Measurements from ENCODE around the gene FSTL4.
A peak's percentile ranks its signal among the peaks of the same experiment; 100 is the strongest.

The FSTL4 gene

DNA sequence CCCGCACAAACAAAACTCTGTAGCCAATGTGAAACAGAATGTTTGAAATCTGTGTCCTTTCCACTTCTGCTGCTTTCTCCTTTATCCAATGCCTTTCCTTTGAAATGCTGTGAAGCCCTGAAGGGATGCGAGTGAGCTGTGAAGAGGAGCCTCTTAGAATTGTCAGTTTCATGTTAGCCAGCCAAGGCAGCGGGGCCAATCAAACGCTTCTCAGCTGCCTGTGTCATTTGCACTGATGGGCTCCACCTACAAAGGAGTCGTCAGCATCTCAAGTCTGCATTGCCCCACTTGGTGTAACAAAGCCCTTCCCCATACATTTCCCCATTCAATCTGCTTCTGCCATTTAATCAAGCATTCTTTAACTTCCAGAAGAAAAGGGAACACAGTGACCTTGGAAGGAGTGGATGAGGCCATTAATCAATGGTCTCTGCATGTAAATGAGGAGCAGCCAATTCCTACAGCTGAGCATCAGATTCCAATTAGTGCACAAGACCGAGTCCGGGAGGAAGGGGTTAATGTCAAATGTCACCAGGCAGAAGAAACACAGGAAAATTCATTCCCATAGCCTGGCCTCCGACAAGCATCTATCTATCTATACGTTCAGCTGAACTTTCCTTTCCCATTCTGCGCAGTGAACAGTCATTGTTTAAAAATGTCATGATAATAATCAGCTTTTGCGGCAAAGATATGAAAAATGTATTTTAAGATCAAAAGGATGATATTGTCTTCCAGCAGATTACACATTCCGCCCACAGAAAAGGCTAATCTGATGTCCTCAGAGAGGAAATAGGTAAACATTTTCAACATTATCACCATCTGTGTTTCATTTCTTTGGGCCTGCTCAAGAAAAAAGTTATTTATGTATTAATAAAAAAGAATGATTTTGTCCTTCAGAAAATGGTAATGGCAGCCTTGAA lies 154.6 kb downstream of the FSTL4 start:
- peak; percentile 49 for ATAC-seq
- TF ChIP-seq TCF4 (CRISPR knock-in tag; IDR thresholded peaks at IDR 0.05; ENCODE audit: borderline replicate concordance) (peak; percentile 91), POU6F1 (CRISPR knock-in tag; IDR thresholded peaks at IDR 0.05; ENCODE audit: borderline replicate concordance, low read depth) (no peak), ZNF565 (CRISPR knock-in tag; conservative IDR thresholded peaks at IDR 0.05; ENCODE audit: low read depth) (no peak), RARB (CRISPR knock-in tag; IDR thresholded peaks at IDR 0.05) (no peak), ZFP3 (CRISPR knock-in tag; IDR thresholded peaks at IDR 0.05) (no peak), ZFP30 (CRISPR knock-in tag; IDR thresholded peaks at IDR 0.05) (no peak), GLIS3 (CRISPR knock-in tag; IDR thresholded peaks at IDR 0.05) (no peak), ISL1 (CRISPR knock-in tag; IDR thresholded peaks at IDR 0.05) (peak; percentile 82), ZC3H10 (CRISPR knock-in tag; IDR thresholded peaks at IDR 0.05) (no peak)
- TF ChIP-seq, protein P1, sequence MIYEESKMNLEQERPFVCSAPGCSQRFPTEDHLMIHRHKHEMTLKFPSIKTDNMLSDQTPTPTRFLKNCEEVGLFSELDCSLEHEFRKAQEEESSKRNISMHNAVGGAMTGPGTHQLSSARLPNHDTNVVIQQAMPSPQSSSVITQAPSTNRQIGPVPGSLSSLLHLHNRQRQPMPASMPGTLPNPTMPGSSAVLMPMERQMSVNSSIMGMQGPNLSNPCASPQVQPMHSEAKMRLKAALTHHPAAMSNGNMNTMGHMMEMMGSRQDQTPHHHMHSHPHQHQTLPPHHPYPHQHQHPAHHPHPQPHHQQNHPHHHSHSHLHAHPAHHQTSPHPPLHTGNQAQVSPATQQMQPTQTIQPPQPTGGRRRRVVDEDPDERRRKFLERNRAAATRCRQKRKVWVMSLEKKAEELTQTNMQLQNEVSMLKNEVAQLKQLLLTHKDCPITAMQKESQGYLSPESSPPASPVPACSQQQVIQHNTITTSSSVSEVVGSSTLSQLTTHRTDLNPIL (CRISPR knock-in tag; IDR thresholded peaks at IDR 0.05; ENCODE audit: low read depth): peak; percentile 28; the same call in 1 of the 2 replicates
- TF ChIP-seq, protein P2, sequence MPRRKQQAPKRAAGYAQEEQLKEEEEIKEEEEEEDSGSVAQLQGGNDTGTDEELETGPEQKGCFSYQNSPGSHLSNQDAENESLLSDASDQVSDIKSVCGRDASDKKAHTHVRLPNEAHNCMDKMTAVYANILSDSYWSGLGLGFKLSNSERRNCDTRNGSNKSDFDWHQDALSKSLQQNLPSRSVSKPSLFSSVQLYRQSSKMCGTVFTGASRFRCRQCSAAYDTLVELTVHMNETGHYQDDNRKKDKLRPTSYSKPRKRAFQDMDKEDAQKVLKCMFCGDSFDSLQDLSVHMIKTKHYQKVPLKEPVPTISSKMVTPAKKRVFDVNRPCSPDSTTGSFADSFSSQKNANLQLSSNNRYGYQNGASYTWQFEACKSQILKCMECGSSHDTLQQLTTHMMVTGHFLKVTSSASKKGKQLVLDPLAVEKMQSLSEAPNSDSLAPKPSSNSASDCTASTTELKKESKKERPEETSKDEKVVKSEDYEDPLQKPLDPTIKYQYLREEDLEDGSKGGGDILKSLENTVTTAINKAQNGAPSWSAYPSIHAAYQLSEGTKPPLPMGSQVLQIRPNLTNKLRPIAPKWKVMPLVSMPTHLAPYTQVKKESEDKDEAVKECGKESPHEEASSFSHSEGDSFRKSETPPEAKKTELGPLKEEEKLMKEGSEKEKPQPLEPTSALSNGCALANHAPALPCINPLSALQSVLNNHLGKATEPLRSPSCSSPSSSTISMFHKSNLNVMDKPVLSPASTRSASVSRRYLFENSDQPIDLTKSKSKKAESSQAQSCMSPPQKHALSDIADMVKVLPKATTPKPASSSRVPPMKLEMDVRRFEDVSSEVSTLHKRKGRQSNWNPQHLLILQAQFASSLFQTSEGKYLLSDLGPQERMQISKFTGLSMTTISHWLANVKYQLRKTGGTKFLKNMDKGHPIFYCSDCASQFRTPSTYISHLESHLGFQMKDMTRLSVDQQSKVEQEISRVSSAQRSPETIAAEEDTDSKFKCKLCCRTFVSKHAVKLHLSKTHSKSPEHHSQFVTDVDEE (CRISPR knock-in tag; IDR thresholded peaks at IDR 0.05): peak; percentile 40; the same call in 1 of the 2 replicates

DNA sequence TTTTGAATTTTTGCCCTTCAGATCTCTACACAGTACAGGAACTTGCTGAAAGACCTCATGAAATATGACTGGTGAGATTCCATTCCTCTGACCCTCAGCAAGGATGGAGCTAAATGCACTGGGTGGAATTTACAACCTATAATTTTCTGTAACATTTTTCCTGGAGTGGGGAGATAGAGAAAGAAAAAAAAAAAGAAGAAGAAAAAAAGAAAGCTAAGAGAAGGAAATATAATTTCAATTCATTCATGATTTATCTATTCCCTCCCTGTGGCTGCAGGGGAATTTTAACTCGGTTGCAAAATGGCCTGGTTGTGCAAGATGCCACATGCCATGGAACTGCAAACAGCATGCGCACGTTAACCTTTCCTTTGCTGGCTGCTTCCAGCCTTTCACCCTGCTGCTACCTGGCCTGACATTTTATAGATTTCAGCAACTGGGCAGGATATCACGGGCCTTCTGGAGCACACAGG lies 155.4 kb downstream of the FSTL4 start:
- TF ChIP-seq, protein P2 (CRISPR knock-in tag; IDR thresholded peaks at IDR 0.05): no peak
- TF ChIP-seq ISL1 (CRISPR knock-in tag; IDR thresholded peaks at IDR 0.05) (peak; percentile 68), ZNF565 (CRISPR knock-in tag; conservative IDR thresholded peaks at IDR 0.05; ENCODE audit: low read depth) (no peak), ZFP30 (CRISPR knock-in tag; IDR thresholded peaks at IDR 0.05) (peak; percentile 79)
- peak; percentile 32; the same call in 2 of the 3 replicates for ATAC-seq

DNA sequence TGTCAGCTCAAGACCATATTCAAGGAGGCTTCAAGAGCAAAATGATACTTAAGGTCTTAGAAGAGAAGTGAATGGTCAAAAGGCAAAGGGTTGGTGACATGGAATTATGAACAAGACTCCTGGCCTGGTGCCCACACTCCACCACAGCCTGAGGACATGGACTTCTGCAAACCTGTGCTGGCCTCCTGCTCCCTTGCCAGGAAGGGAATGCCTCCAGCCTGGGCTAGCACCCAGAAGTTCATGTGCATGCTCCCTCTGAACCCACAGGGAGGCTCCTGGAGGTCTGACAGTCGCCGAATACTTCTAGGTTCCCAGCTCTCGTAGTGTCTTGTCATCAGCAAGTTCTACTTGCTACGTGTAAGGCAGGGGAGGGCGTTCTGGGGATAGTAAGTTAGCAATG lies 156.7 kb downstream of the FSTL4 start:
- ATAC-seq: no peak
- TF ChIP-seq ARNTL (CRISPR knock-in tag; IDR thresholded peaks at IDR 0.05; ENCODE audit: borderline replicate concordance, low read depth) (no peak), ZNF565 (CRISPR knock-in tag; conservative IDR thresholded peaks at IDR 0.05; ENCODE audit: low read depth) (no peak), TCF4 (CRISPR knock-in tag; IDR thresholded peaks at IDR 0.05; ENCODE audit: borderline replicate concordance) (no peak), OSR1 (CRISPR knock-in tag; IDR thresholded peaks at IDR 0.05) (no peak)

- ATAC-seq: no peak
- TF ChIP-seq ESRRG (CRISPR knock-in tag; IDR thresholded peaks at IDR 0.05) (no peak), ISL1 (CRISPR knock-in tag; IDR thresholded peaks at IDR 0.05) (no peak), ARNTL (CRISPR knock-in tag; IDR thresholded peaks at IDR 0.05; ENCODE audit: borderline replicate concordance, low read depth) (no peak)
Observed at GRCh38 chr5:133454442-133454841, 157.9 kb downstream of the FSTL4 start.

DNA sequence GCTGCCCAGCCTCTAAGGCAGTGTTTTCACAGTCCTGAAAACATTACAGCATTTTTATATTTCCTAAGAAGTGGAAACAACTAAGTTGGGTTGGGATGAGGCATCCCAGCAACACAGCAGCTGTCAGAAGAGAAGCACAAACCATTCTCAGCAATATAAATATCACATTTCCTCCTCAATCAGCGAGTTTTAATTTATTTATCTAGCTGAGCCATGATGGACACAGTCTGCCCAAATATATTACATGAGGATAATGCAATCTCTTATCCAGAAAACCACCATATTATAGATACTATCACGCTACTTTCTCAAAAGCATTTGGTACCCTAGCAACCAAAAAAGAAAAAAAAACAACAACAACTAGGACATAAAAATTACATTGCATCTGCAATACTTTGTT lies 158.5 kb downstream of the FSTL4 start:
- ATAC-seq: no peak
- TF ChIP-seq CSDC2 (CRISPR knock-in tag; IDR thresholded peaks at IDR 0.05): no peak
- TF ChIP-seq, protein P2 (CRISPR knock-in tag; IDR thresholded peaks at IDR 0.05): peak; percentile 78; the same call in 1 of the 2 replicates
- 0 out of 2 replicates have a peak, but pooled peaks have one; percentile 33 for TF ChIP-seq GLIS3 (CRISPR knock-in tag; IDR thresholded peaks at IDR 0.05)
- TF ChIP-seq, protein P3, sequence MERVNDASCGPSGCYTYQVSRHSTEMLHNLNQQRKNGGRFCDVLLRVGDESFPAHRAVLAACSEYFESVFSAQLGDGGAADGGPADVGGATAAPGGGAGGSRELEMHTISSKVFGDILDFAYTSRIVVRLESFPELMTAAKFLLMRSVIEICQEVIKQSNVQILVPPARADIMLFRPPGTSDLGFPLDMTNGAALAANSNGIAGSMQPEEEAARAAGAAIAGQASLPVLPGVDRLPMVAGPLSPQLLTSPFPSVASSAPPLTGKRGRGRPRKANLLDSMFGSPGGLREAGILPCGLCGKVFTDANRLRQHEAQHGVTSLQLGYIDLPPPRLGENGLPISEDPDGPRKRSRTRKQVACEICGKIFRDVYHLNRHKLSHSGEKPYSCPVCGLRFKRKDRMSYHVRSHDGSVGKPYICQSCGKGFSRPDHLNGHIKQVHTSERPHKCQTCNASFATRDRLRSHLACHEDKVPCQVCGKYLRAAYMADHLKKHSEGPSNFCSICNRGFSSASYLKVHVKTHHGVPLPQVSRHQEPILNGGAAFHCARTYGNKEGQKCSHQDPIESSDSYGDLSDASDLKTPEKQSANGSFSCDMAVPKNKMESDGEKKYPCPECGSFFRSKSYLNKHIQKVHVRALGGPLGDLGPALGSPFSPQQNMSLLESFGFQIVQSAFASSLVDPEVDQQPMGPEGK (CRISPR knock-in tag; IDR thresholded peaks at IDR 0.05; ENCODE audit: borderline replicate concordance): no peak
- peak; percentile 83 for TF ChIP-seq ISL1 (CRISPR knock-in tag; IDR thresholded peaks at IDR 0.05)
- no peak for TF ChIP-seq RARB (CRISPR knock-in tag; IDR thresholded peaks at IDR 0.05)
